ENCODE results near the gene TRIM56.
"Not testable (repeated sequence)": the region's sequence is repeated elsewhere in the genome, so short reads cannot be mapped to it uniquely, and the experiment has no call there.

TRIM56 gene

DNA sequence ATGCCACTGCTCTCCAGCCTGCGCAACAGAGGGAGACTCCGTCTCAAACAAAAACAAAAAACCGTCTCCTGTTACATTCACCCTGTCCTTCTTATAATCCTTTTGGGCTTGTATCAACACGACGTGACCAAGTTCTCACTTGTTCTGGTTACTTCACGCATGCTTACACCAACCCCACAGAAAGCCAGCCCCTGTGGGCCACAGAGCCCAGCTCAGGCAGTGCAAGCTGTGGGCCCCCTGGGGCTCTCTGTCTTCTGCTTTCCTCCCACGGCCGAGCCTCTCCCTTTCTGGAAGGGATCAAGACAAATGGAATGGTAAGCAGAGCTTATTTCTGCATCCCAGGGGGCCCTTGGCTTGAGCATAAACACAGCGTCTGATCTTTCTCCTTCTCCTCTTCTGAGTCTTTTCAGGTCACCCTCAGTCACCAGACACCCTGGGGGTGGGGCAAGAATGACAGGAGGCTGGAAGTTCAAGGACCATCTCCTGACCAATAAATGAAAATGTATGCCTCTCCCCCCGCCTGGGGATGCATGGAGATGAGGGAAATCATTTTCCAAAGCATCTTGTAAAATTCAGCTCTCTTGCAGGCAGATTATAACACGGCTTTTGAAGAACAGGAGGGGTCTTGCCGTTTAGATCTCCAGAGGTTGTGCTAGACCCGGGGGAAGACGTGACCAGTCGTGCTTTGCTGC is 19.0 kb upstream of the TRIM56 start:
- Histone ChIP-seq H3K79me2 (ENCODE audit: low read length) (no peaks in the 10 kb centered on the region), H3K4me3 (ENCODE audit: low read length) (no peak overlapping the region), H2AFZ (ENCODE audit: low read length) (no peak overlapping the region), H3K27me3 (replicated peaks; ENCODE audit: insufficient read depth, low read length) (peaks cover 95% of the 10 kb centered on the region), H3F3A (ENCODE audit: insufficient read depth, low read length) (no peaks in the 10 kb centered on the region), H3K4me2 (ENCODE audit: low read depth, low read length) (no peak overlapping the region), H3K36me3 (replicated peaks; ENCODE audit: insufficient read depth, low read length) (no peaks in the 10 kb centered on the region), H3K27ac (ENCODE audit: low read length) (no peak overlapping the region), H3K9ac (ENCODE audit: low read length) (no peak overlapping the region), H4K20me1 (ENCODE audit: insufficient read depth, low read length) (no peaks in the 10 kb centered on the region), H3K9me2 (replicated peaks; ENCODE audit: insufficient read depth, low read length) (no peaks in the 10 kb centered on the region), H3K4me1 (ENCODE audit: low read length) (no peaks in the 10 kb centered on the region), H3K9me3 (replicated peaks; ENCODE audit: insufficient read depth, low read length) (no peaks in the 10 kb centered on the region)
- DNase-seq: no peak
- TF ChIP-seq, protein P1, sequence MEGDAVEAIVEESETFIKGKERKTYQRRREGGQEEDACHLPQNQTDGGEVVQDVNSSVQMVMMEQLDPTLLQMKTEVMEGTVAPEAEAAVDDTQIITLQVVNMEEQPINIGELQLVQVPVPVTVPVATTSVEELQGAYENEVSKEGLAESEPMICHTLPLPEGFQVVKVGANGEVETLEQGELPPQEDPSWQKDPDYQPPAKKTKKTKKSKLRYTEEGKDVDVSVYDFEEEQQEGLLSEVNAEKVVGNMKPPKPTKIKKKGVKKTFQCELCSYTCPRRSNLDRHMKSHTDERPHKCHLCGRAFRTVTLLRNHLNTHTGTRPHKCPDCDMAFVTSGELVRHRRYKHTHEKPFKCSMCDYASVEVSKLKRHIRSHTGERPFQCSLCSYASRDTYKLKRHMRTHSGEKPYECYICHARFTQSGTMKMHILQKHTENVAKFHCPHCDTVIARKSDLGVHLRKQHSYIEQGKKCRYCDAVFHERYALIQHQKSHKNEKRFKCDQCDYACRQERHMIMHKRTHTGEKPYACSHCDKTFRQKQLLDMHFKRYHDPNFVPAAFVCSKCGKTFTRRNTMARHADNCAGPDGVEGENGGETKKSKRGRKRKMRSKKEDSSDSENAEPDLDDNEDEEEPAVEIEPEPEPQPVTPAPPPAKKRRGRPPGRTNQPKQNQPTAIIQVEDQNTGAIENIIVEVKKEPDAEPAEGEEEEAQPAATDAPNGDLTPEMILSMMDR (IDR thresholded peaks at IDR 0.05; ENCODE audit: low read length): no peak
- TF ChIP-seq EZH2phosphoT487 (IDR thresholded peaks at IDR 0.05; ENCODE audit: low read length): no peak
- TF ChIP-seq EZH2 (optimal IDR thresholded peaks at IDR 0.05; ENCODE audit: low read depth, low read length): no peak

DNA sequence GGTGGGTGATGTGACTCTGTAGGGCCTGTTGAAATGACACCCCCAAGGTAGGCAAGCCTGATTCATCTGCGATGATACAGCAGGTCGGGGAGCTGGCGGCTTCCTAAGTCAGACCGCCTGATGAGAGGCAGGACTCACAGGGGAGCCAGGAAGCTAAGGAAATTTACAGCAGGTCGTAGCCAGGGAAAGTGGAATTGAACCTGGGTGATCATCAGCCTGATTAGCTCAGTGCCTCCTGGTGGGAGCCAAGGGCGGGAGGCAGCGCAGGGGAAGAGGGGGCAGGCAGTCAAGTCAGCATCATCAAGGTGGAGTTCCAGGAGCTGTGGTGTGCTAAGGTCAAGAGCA is 18.5 kb upstream of the TRIM56 start:
- Histone ChIP-seq H3K4me1 (ENCODE audit: low read length) (no peaks in the 10 kb centered on the region), H3K9me3 (replicated peaks; ENCODE audit: insufficient read depth, low read length) (no peaks in the 10 kb centered on the region), H3K27me3 (replicated peaks; ENCODE audit: insufficient read depth, low read length) (peaks cover 95% of the 10 kb centered on the region), H3K27ac (ENCODE audit: low read length) (no peak overlapping the region), H3K79me2 (ENCODE audit: low read length) (no peaks in the 10 kb centered on the region), H3K9ac (ENCODE audit: low read length) (no peak overlapping the region), H4K20me1 (ENCODE audit: insufficient read depth, low read length) (no peaks in the 10 kb centered on the region), H3K4me2 (ENCODE audit: low read depth, low read length) (no peak overlapping the region), H3K4me3 (ENCODE audit: low read length) (no peak overlapping the region), H3K36me3 (replicated peaks; ENCODE audit: insufficient read depth, low read length) (no peaks in the 10 kb centered on the region), H3F3A (ENCODE audit: insufficient read depth, low read length) (no peaks in the 10 kb centered on the region), H2AFZ (ENCODE audit: low read length) (no peak overlapping the region), H3K9me2 (replicated peaks; ENCODE audit: insufficient read depth, low read length) (no peaks in the 10 kb centered on the region)
- no peak for DNase-seq
- TF ChIP-seq, protein P1 (IDR thresholded peaks at IDR 0.05; ENCODE audit: low read length): no peak
- TF ChIP-seq EZH2 (optimal IDR thresholded peaks at IDR 0.05; ENCODE audit: low read depth, low read length) (no peak), EZH2phosphoT487 (IDR thresholded peaks at IDR 0.05; ENCODE audit: low read length) (no peak)

DNA sequence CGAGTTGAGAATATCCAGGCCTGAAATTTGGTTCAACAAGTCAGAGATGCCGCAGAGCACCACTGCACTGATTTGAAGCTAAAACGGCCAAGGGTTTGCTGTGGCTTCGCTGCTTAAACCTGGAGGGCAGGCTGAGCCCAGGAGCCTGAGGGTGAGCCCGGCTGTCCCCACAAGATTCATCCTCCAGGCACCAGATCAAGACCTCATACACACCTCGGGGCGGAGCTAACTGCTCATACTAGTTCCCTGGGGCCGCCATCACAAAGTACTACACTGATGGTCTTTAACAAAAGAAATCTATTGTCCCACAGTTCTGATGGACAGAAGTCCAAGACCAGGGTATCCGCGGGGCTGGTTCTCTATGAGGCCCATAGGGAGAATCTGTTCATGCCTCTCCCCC is 16.9 kb upstream of the TRIM56 start:
- TF ChIP-seq, protein P1 (IDR thresholded peaks at IDR 0.05; ENCODE audit: low read length): no peak
- TF ChIP-seq EZH2 (optimal IDR thresholded peaks at IDR 0.05; ENCODE audit: low read depth, low read length) (no peak), EZH2phosphoT487 (IDR thresholded peaks at IDR 0.05; ENCODE audit: low read length) (no peak)
- H3K4me1 ChIP-seq (ENCODE audit: low read length): no peaks in the 10 kb centered on the region
- H3K27me3 ChIP-seq (replicated peaks; ENCODE audit: insufficient read depth, low read length): peaks cover 92% of the 10 kb centered on the region
- H2AFZ ChIP-seq (ENCODE audit: low read length): no peak overlapping the region
- H3K9me3 ChIP-seq (replicated peaks; ENCODE audit: insufficient read depth, low read length): no peaks in the 10 kb centered on the region
- DNase-seq: no peak
- no peaks in the 10 kb centered on the region for H3K36me3 ChIP-seq (replicated peaks; ENCODE audit: insufficient read depth, low read length)
- H3F3A ChIP-seq (ENCODE audit: insufficient read depth, low read length): no peaks in the 10 kb centered on the region
- H3K4me3 ChIP-seq (ENCODE audit: low read length): no peak overlapping the region
- no peaks in the 10 kb centered on the region for H3K79me2 ChIP-seq (ENCODE audit: low read length)
- H3K9ac ChIP-seq (ENCODE audit: low read length): no peak overlapping the region
- H3K9me2 ChIP-seq (replicated peaks; ENCODE audit: insufficient read depth, low read length): no peaks in the 10 kb centered on the region
- H3K4me2 ChIP-seq (ENCODE audit: low read depth, low read length): no peak overlapping the region
- no peak overlapping the region for H3K27ac ChIP-seq (ENCODE audit: low read length)
- no peaks in the 10 kb centered on the region for H4K20me1 ChIP-seq (ENCODE audit: insufficient read depth, low read length)

DNA sequence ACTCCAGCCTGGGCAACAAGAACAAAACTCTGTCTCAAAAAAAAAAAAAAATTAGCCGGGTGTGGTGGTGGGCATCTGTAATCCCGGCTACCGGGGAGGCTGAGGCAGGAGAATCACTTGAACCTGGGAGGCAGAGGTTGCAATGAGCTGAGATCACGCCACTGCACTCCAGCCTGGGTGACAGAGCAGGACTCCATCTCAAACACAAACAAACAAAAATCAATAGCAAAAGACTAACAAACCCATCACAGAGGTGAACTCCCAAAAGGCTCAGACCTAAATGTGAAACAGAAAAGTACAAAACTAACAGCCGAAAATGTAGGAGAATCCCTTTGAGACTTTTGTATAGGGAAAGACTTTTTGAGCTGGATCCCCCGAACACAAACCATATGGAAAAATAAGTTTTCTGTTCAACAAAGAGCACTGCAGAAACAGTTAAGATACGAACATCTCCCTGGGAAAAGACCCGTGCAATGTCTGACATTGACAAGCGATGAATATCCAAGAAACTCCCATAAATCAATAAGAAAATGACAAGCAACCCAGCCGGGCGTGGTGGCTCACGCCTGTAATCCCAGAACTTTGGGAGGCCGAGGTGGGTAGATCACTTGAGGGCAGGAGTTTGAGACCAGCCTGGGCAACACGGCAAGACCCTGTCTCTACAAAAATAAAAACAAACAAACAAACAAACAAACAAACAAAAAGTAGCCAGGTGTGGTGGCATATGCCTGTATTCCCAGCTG is 13.7 kb upstream of the TRIM56 start:
- H3K4me2 ChIP-seq (ENCODE audit: low read depth, low read length); H3K36me3 ChIP-seq (replicated peaks; ENCODE audit: insufficient read depth, low read length); H3K9me3 ChIP-seq (replicated peaks; ENCODE audit: insufficient read depth, low read length); H2AFZ ChIP-seq (ENCODE audit: low read length); H3F3A ChIP-seq (ENCODE audit: insufficient read depth, low read length); H3K9ac ChIP-seq (ENCODE audit: low read length); H3K4me1 ChIP-seq (ENCODE audit: low read length); H3K79me2 ChIP-seq (ENCODE audit: low read length); H4K20me1 ChIP-seq (ENCODE audit: insufficient read depth, low read length); H3K27ac ChIP-seq (ENCODE audit: low read length); DNase-seq; H3K4me3 ChIP-seq (ENCODE audit: low read length); H3K9me2 ChIP-seq (replicated peaks; ENCODE audit: insufficient read depth, low read length): not testable (repeated sequence)
- H3K27me3 ChIP-seq (replicated peaks; ENCODE audit: insufficient read depth, low read length): peaks cover 91% of the 10 kb centered on the region
